HEK293 (cell line): Measurements from ENCODE around the gene KCNMB1.
A peak's percentile ranks its signal among the peaks of the same experiment; 100 is the strongest.

Experiments
- CTCF ChIA-PET: fragments of 350-600 bp; formaldehyde crosslinking; extraction: SDS; loops from one replicate; lab custom pipeline; 2021; ENCODE audit warnings: antibody characterized with exemption; lab: Yijun Ruan, JAX
- POLR2A ChIA-PET: fragments of 300-600 bp; formaldehyde crosslinking; extraction: SDS; loops from one replicate; lab custom pipeline; 2020; ENCODE audit warnings: antibody characterized with exemption, inconsistent platforms; lab: Yijun Ruan, JAX
- H3K27ac ChIP-seq: fragments of 200-500 bp; sonication (Bioruptor generic); 2 replicates; pipeline ENCODE4 v1.5.1; 2014; ENCODE audit warnings: low read depth, low read length, control low read depth, inconsistent platforms; ENCODE audit errors: extremely low read depth
- H3K36me3 ChIP-seq, 2 experiments: fragments of 200-500 bp in 1 of 2; sonication (Bioruptor generic) in 1 of 2; 1 replicate in 1 of 2; 2 replicates in 1 of 2; pipeline ENCODE4 v1.5.1; 2014 to 2017; ENCODE audit warnings: inconsistent platforms in 2 of 2, low read length in 2 of 2; ENCODE audit not compliant: control insufficient read depth in 2 of 2, insufficient read depth in 1 of 2
- H3K4me1 ChIP-seq: fragments of 200-500 bp; sonication (Bioruptor generic); 2 replicates; pipeline ENCODE4 v1.5.1; 2014; ENCODE audit warnings: mild to moderate bottlenecking, low read length, inconsistent platforms; ENCODE audit not compliant: control insufficient read depth, insufficient read depth
- H3K4me3 ChIP-seq: 2 replicates; pipeline ENCODE4 v1.5.1; 2011; ENCODE audit warnings: low read depth, mild to moderate bottlenecking, control low read depth, low read length, moderate library complexity
- H3K9me3 ChIP-seq: fragments of 200-500 bp; sonication (Bioruptor generic); 2 replicates; pipeline ENCODE4 v1.5.1; 2014; ENCODE audit warnings: low read depth, low read length, inconsistent platforms; ENCODE audit not compliant: control insufficient read depth, insufficient read depth
- EGR2 ChIP-seq: fragments of 450-650 bp; formaldehyde crosslinking; IDR thresholded peaks from 2 replicates; pipeline ENCODE4 v1.5.1; 2016; ENCODE audit warnings: low read depth, missing biosample characterization, missing genetic modification characterization
- GLIS1 ChIP-seq: fragments of 450-650 bp; formaldehyde crosslinking; IDR thresholded peaks from 2 replicates; pipeline ENCODE4 v1.5.1; 2016; ENCODE audit warnings: missing biosample characterization, missing genetic modification characterization
- REPIN1 ChIP-seq: fragments of 450-650 bp; formaldehyde crosslinking; IDR thresholded peaks from 2 replicates; pipeline ENCODE4 v1.5.1; 2017; ENCODE audit warnings: missing biosample characterization, missing genetic modification characterization, low read depth
- SCRT2 ChIP-seq: fragments of 450-650 bp; formaldehyde crosslinking; IDR thresholded peaks from 2 replicates; pipeline ENCODE4 v1.5.1; 2016; ENCODE audit warnings: missing biosample characterization, missing genetic modification characterization
- SP3 ChIP-seq: fragments of 450-650 bp; formaldehyde crosslinking; IDR thresholded peaks from 2 replicates; pipeline ENCODE4 v1.5.1; 2016; ENCODE audit warnings: missing biosample characterization, missing genetic modification characterization
- YY2 ChIP-seq: fragments of 450-650 bp; formaldehyde crosslinking; IDR thresholded peaks from 2 replicates; pipeline ENCODE4 v1.5.1; 2016; ENCODE audit warnings: missing biosample characterization, missing genetic modification characterization
- ZBTB17 ChIP-seq: fragments of 450-650 bp; formaldehyde crosslinking; IDR thresholded peaks from 2 replicates; pipeline ENCODE4 v1.5.1; 2016; ENCODE audit warnings: missing biosample characterization, missing genetic modification characterization
- ZBTB21 ChIP-seq: fragments of 450-650 bp; formaldehyde crosslinking; IDR thresholded peaks from 2 replicates; pipeline ENCODE4 v1.5.1; 2017; ENCODE audit warnings: missing biosample characterization, missing genetic modification characterization
- ZFP3 ChIP-seq: fragments of 450-650 bp; formaldehyde crosslinking; IDR thresholded peaks from 2 replicates; pipeline ENCODE4 v1.5.1; 2016; ENCODE audit warnings: low read depth, missing biosample characterization, missing genetic modification characterization
- ZIC2 ChIP-seq: fragments of 450-650 bp; formaldehyde crosslinking; IDR thresholded peaks from 2 replicates; pipeline ENCODE4 v1.5.1; 2016; ENCODE audit warnings: missing biosample characterization, missing genetic modification characterization
- ZNF133 ChIP-seq: fragments of 450-650 bp; formaldehyde crosslinking; IDR thresholded peaks from 2 replicates; pipeline ENCODE4 v1.5.1; 2016; ENCODE audit warnings: missing biosample characterization, missing genetic modification characterization
- ZNF324 ChIP-seq: fragments of 450-650 bp; formaldehyde crosslinking; IDR thresholded peaks from 2 replicates; pipeline ENCODE4 v1.5.1; 2016; ENCODE audit warnings: missing biosample characterization, missing genetic modification characterization
- ZNF362 ChIP-seq: fragments of 450-650 bp; formaldehyde crosslinking; IDR thresholded peaks from 2 replicates; pipeline ENCODE4 v1.5.1; 2016; ENCODE audit warnings: missing biosample characterization, missing genetic modification characterization
- ZNF501 ChIP-seq: fragments of 450-650 bp; formaldehyde crosslinking; IDR thresholded peaks from 2 replicates; pipeline ENCODE4 v1.5.1; 2016; ENCODE audit warnings: missing biosample characterization, missing genetic modification characterization
- ZNF600 ChIP-seq: fragments of 450-650 bp; formaldehyde crosslinking; IDR thresholded peaks from 2 replicates; pipeline ENCODE4 v1.5.1; 2016; ENCODE audit warnings: missing biosample characterization, missing genetic modification characterization
- ZNF843 ChIP-seq: fragments of 450-650 bp; formaldehyde crosslinking; IDR thresholded peaks from 2 replicates; pipeline ENCODE4 v1.5.1; 2016; ENCODE audit warnings: missing biosample characterization, missing genetic modification characterization
- TF ChIP-seq, protein P1 (sequence below): fragments of 450-650 bp; formaldehyde crosslinking; IDR thresholded peaks from 2 replicates; pipeline ENCODE4 v1.5.1; 2017; ENCODE audit warnings: missing biosample characterization, missing genetic modification characterization
- TF ChIP-seq, protein P2 (sequence below): fragments of 450-650 bp; formaldehyde crosslinking; IDR thresholded peaks from 2 replicates; pipeline ENCODE4 v1.5.1; 2016; ENCODE audit warnings: missing biosample characterization, missing genetic modification characterization, borderline replicate concordance

KCNMB1 gene

DNA sequence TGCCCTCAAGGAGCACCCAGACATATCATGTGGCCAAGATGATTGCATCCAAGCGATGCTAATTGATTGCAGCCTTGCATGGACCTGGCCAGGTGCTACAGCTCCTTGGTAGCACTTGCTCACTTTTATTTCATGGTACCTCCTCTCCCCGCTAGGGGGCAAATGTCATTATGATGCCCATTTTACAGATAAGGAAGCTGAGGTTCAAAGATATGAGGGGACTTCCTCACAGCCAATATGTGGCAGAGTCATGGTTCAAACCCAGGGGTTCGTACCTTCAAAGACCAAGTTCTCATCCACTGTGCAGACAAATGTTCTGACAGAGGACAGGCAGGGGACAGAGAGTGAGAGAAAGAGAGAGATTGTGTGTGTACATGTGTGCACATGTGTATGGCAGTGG is 21.9 kb upstream of the KCNMB1 start:
- Histone ChIP-seq H3K36me3 (no peaks in the 10 kb centered on the region), H3K4me3 (no peak overlapping the region), H3K27ac (no peak overlapping the region), H3K4me1 (no peaks in the 10 kb centered on the region), H3K9me3 (no peaks in the 10 kb centered on the region)
- no peak for TF ChIP-seq ZFP3
- no peak for TF ChIP-seq ZNF600 (tag by site-specific recombination)
- TF ChIP-seq ZNF843 (tag by site-specific recombination) = no peak
- TF ChIP-seq ZNF133 (tag by site-specific recombination) = no peak
- TF ChIP-seq ZNF362 (tag by site-specific recombination) = no peak
- TF ChIP-seq ZNF501 (tag by site-specific recombination) = no peak
- TF ChIP-seq YY2 = no peak
- no peak for TF ChIP-seq ZBTB21 (tag by site-specific recombination)
- TF ChIP-seq, protein P1, sequence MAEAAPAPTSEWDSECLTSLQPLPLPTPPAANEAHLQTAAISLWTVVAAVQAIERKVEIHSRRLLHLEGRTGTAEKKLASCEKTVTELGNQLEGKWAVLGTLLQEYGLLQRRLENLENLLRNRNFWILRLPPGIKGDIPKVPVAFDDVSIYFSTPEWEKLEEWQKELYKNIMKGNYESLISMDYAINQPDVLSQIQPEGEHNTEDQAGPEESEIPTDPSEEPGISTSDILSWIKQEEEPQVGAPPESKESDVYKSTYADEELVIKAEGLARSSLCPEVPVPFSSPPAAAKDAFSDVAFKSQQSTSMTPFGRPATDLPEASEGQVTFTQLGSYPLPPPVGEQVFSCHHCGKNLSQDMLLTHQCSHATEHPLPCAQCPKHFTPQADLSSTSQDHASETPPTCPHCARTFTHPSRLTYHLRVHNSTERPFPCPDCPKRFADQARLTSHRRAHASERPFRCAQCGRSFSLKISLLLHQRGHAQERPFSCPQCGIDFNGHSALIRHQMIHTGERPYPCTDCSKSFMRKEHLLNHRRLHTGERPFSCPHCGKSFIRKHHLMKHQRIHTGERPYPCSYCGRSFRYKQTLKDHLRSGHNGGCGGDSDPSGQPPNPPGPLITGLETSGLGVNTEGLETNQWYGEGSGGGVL (tag by site-specific recombination) = no peak
- TF ChIP-seq ZIC2 (tag by site-specific recombination) = no peak
- CTCF ChIA-PET = interaction anchor here (0.7 to 2.6 kb wide), 2 partner anchors 10 to 22 kb away, joined by 3 to 10 read pairs; no protein-coding TSS in a partner anchor
- POLR2A ChIA-PET = no interaction called here

DNA sequence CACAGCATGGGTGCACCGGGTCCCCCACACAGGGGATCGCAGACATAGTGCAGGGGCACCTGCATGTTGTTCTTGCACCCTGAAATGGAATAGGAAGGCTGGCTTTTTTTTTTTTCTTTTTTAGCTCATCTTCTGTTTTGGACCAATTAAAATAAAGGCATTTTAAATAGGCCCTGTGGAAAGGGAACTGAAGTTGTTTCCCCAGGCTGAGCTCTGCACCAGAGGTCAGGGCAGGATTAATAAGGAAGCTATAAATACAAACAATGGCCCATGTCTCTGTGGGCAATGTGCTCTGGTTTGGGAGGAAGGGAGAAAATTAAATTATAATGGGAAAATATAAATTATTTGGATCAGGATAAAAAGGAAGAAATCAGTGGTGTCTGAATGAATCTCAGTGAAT is 21.2 kb upstream of the KCNMB1 start:
- no peaks in the 10 kb centered on the region for H3K36me3 ChIP-seq
- no peaks in the 10 kb centered on the region for H3K9me3 ChIP-seq
- CTCF ChIA-PET = interaction anchor here (2.6 kb wide), 1 partner anchor 11 kb away, joined by 10 read pairs; no protein-coding TSS in a partner anchor
- TF ChIP-seq REPIN1 (tag by site-specific recombination) = no peak
- H3K4me3 ChIP-seq = no peak overlapping the region
- no peak overlapping the region for H3K27ac ChIP-seq
- no peaks in the 10 kb centered on the region for H3K4me1 ChIP-seq
- POLR2A ChIA-PET = no interaction called here

GRCh38 chr5:170408877-170409660 is 19.9 kb upstream of the KCNMB1 start:
- Histone ChIP-seq H3K4me3 (no peak overlapping the region), H3K4me1 (no peaks in the 10 kb centered on the region), H3K27ac (no peak overlapping the region), H3K9me3 (no peaks in the 10 kb centered on the region), H3K36me3 (no peaks in the 10 kb centered on the region)
- TF ChIP-seq ZBTB17 (tag by site-specific recombination) = peak; percentile 15; the same call in 1 of the 2 replicates
- TF ChIP-seq ZNF324 (tag by site-specific recombination) = no peak
- CTCF ChIA-PET = interaction anchor here (0.5 to 0.9 kb wide), 2 partner anchors 12 to 300 kb away, joined by 3 to 4 read pairs; no protein-coding TSS in a partner anchor
- POLR2A ChIA-PET = no interaction called here

GRCh38 chr5:170408226-170408625 is 19.1 kb upstream of the KCNMB1 start:
- no peak overlapping the region for H3K27ac ChIP-seq
- no peak overlapping the region for H3K4me3 ChIP-seq
- CTCF ChIA-PET = interaction anchor here (0.5 to 0.9 kb wide), 4 partner anchors 11 to 706 kb away, joined by 3 to 4 read pairs (median 4); no protein-coding TSS in a partner anchor
- H3K9me3 ChIP-seq = no peaks in the 10 kb centered on the region
- no peaks in the 10 kb centered on the region for H3K36me3 ChIP-seq
- TF ChIP-seq GLIS1 (tag by site-specific recombination) (no peak), EGR2 (tag by site-specific recombination) (no peak), SP3 (tag by site-specific recombination) (no peak), ZBTB17 (tag by site-specific recombination) (peak; percentile 52; the same call in 1 of the 2 replicates), ZIC2 (tag by site-specific recombination) (peak; percentile 57), SCRT2 (tag by site-specific recombination) (peak; percentile 48; the same call in 1 of the 2 replicates)
- TF ChIP-seq, protein P1 (tag by site-specific recombination) = no peak
- TF ChIP-seq, protein P2, sequence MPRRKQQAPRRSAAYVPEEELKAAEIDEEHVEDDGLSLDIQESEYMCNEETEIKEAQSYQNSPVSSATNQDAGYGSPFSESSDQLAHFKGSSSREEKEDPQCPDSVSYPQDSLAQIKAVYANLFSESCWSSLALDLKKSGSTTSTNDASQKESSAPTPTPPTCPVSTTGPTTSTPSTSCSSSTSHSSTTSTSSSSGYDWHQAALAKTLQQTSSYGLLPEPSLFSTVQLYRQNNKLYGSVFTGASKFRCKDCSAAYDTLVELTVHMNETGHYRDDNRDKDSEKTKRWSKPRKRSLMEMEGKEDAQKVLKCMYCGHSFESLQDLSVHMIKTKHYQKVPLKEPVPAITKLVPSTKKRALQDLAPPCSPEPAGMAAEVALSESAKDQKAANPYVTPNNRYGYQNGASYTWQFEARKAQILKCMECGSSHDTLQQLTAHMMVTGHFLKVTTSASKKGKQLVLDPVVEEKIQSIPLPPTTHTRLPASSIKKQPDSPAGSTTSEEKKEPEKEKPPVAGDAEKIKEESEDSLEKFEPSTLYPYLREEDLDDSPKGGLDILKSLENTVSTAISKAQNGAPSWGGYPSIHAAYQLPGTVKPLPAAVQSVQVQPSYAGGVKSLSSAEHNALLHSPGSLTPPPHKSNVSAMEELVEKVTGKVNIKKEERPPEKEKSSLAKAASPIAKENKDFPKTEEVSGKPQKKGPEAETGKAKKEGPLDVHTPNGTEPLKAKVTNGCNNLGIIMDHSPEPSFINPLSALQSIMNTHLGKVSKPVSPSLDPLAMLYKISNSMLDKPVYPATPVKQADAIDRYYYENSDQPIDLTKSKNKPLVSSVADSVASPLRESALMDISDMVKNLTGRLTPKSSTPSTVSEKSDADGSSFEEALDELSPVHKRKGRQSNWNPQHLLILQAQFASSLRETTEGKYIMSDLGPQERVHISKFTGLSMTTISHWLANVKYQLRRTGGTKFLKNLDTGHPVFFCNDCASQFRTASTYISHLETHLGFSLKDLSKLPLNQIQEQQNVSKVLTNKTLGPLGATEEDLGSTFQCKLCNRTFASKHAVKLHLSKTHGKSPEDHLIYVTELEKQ (tag by site-specific recombination) = no peak
- TF ChIP-seq, all 188 proteins: peak for 3
- H3K4me1 ChIP-seq = no peaks in the 10 kb centered on the region
- POLR2A ChIA-PET = no interaction called here
